GM21526 (cell line): ENCODE measurements around the gene NHSL1.
A peak's percentile ranks its signal among the peaks of the same experiment; 100 is the strongest.

Experiments
- ATAC-seq: cut with Tn5 transposase; IDR thresholded peaks from one replicate; pipeline ENCODE4 v1.9.1; 2021; ENCODE audit warnings: moderate library complexity; ENCODE audit not compliant: unreplicated experiment, low FRiP score

Gene NHSL1

DNA sequence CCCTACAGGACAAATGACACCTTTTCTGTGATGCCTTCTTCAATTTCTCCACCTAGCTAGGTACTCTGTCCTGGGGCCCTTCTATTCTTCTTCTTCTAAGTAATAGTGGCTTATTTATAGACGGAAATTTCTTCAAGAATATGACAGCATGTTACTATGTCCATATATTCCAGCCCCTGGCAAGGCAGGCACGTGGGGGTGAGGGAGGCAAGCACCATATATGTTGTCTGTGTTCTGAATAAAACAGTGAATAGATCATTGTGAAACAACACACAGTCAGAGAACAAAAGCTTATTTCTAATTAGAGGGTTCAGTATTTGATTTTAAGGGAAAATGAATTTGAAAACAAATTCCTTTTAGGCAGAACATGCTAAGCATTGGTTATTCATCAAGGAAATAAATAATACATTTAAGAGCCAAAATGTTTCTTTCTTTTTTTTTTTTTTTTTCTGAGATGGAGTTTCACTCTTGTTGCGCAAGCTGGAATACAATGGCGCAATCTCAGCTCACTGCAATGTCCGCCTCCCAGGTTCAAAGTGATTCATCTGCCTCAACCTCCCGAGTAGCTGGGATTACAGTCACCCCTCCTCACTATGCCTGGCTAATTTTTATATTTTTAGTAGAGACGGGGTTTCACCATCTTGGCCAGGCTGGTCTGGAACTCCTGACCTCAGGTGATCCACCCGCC, 89.1 kb downstream of the NHSL1 start:
- no peak for ATAC-seq

DNA sequence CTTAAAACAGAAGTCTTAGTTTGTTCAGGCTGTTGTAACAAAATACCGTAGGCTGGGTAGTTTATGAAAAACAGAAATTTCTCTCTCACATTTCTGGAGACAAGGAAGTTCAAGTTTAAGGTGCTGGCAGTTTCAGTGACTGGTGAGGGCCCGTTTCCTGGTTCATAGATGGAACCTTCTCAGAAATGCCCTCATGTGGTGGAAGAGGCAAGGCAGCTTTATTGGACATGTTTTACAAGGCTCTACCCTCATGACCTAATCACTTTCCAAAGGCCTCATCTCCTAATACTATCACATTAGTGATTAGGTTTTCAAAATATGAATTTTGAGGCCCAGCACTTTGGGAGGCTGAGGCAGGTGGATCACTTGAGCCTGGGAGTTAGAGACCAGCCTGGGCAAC, 92.9 kb downstream of the NHSL1 start:
- ATAC-seq = no peak

DNA sequence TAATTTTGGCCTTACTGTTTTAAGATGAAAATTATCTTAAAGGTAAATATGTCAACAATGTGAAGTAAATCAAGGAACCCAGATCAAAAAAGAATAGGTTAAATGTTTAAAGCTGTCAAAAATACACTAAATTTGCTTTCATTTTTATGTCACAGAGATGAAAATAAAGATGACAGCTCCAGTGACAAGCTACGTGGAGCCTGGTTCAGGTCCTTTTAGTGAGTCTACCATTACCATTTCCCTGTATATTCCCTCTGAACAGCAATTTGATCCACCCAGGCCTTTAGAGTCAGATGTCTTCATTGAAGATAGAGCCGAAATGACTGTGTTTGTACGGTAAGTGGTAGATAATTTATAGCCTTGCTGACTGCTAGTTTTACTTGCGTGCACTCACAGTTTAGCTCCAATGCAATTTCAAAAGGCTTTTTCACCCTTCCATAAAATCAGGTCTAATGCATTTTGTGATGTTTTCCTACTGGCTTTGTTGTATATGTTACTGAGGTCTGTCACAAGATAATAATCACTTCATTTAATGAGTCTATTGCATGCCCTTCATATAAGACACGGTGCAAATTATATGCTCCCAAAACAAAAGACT, 93.4 kb downstream of the NHSL1 start:
- no peak for ATAC-seq

DNA sequence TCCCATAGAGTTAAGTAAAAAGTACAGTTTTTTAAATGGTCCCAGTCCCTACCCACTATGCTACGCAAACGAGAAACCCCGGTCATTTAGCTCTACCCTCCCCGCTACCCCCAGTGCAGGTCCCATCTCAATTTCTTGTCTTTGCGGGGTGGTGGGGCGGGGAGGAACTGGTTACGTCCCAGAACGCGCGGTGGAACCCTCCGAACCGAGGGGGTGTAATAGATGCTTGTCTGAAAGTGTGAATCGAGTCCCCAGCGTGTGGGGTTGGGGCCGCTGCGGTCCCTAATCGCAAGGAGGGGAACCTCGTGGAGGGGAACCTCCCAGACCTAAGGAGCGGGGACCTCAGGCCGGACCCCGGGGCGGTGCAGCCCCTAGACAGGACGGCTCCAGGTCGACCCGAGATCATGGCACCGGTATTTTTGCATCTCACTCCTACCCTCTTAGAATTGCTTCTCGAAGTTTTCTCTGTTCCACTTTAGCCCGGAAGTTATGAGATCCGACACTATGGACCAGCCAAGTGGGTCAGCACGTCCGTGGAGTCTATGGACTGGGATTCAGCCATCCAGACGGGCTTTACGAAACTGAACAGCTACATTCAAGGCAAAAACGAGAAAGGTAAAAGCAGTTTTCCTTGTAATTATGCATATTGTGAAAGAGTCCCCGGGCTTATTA, 94.5 kb downstream of the NHSL1 start:
- ATAC-seq = no peak

DNA sequence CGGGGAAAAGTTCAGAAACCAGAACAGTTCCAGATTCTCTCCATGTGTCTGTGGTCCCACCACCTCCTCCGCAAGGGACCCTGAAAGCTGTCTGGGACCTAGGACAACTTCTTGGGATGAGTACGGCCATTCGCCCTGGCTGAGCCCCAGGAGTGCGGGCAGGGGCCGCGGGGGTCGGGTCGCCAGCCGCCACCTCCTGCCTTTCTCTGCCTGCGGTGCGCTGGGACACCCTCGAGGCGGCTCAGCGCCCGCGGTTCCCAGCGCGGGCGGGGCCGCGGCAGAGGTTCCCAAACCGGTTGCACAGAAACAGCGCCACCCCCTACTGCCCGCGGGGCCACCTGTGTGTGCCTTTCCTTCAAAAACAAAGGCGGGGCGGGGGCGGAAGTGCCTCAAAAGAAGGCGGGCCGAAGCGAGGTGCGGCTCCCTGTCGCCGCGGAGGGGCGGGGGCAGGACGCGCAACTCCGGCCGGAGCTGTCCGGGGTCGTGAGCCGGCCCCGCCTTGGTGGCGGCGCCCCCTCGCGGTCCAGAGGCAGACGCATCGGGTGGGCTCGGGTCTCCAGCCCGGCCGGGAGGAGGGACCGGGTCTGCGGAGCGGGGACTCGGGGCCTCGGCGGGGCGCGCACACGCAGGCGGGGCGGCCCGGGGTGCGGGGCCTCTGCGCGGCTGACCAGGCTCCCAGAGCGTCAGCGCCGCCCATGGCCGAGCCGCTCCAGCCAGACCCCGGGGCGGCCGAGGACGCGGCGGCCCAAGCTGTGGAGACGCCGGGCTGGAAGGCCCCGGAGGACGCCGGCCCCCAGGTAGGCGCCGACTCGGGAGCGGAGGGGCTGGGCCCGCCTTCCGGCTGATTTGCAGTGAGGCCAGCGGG, 95.3 kb downstream of the NHSL1 start, which contains the start of gene HEBP2:
Gene HEBP2, plus strand, starts transcription at position 423 of the 865 bp plus-strand sequence. Its CDS starts 273 bp downstream, at position 696.
- ATAC-seq = peak; percentile 84

DNA sequence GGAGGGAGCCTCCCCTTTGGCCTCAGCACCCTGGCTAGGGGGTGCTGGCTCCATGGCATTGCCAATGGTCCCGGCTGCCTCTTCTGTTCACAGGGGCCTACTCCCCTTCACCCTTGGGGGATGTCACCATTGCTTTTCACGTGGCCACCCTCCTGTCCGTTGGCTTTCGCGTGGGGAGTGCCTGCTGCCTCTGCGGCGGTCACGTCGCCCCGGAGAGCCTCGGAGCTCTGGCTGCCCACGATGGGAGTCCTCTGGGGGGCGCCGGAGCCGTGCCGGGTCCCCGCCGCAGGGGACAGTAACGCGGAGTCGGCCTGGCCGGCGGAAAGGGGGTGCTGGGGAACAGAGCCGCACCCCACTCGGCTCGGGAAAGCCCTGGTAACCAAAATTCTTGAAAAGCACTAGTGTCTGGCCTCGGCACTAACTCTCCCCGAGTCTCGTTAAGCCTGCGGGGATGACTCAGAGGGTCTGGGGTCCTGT, 95.9 kb downstream of the NHSL1 start:
- ATAC-seq = peak; percentile 11

DNA sequence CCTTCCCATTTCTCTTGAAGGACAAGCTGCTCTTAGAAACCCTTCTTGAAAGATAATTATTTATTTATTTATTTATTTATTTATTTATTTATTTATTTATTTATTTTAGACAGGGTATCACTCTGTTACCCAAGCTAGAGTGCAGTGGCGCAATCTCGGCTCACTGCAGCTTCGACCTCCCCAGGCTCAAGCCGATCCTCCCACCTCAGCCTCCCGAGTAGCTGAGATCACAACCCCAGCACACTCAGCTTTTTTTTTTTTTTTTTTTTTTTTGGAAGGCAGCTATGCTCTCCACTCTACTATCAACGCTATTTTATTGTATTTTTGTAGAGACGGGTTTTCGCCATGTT, 96.5 kb downstream of the NHSL1 start:
- ATAC-seq = no peak

DNA sequence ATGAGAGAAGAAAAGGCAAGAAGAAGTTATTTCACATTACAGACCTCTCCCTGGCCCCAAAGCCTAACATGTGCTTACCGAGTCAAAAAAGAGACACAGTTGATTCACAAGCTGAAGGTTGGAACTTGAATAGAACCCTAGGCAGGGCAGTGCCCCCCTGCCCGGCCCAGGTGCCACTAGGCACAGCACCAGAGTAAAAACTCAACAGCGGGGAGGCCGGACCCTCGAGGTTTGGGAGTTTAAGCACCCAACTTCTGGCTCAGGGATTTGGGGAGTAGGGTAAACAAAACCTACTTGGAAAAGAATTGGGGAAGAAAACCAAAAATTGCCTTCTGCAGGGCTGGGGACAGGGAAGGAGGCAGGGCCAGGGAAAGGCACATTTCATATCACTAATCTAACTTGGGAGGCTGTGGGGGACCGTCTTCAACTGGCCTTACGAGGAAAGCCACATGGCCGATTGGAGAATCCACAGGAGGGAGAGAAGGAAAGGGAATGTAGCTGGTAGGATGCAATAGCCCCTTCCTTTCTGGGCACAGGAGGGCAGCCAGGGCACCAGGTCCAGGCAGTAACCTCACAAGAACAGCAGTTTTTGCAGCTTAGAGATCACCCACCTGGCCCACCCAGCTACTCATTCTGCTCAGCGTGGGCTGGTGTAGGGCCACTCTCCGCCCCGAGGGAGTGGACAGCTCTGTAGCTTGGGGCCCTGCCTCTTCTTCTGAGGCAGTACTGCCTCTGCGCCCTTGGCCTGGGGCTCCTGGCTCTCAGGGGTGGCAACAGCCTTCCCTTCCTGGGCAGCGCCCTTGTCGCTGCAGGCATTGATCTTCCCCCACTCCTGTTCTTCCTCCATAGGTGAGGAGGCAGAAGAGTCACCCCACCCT, 97.1 kb downstream of the NHSL1 start:
- ATAC-seq = no peak

DNA sequence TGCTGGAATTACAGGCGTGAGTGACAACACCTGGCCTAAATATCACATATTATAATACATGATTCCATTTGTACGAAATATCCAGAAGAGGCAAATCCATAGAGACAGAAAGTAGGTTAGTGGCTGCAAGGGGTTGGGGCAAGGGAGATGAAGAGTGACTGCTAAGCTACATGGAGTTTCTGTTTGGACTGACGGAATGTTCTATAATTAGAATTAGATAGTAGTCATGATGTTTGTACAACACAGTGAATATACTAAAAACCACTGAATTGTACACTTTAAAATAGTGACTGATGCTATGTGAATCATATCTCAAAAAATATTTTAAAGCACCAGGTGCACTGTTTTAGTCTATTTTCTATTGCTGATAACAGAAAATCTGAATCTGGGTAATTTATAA, 99.0 kb downstream of the NHSL1 start:
- ATAC-seq = no peak

DNA sequence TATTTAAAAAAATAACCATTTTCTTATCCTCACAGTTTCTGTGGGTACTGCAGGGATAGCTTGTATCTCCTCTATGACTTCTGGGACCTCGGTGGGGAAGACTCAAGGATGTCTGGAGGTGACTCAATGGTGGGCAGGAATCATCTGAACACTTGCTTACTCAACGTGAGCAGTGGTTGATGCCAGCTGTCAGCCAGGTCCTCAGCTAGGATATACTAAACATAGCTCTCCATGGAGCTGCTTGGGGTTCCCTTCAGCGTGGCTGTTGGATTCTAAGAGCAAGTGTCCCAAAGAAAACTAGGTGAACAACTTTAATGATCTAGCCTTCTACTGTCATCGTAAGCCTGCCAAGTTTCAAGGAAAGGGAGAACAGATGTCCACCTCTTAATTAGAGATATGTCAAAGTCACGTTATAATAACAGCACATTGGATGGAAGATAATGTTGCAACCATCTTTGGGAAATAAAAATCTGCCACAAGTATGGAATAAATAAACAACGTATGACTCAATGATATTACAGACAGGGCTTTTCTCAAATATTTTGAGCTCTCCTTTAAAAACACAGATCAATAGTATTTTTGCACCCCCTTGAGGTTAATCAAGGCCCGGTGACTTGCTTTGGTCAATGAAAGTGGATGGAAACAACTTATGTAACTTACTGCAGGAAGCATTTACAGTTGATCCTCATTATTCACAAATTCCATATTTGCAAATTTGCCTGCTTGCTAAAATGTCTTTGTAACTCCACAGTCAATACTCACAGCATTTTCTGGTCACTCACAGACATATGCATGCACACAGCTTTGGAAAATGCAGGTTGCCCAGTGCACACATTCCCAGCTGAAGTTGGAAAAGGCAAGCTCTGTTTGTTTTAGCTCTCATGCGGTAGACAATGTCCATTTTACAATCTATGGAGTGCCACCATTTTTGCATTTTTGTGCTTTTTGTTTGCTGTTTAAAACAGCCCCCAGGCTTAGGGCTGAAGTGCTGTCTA, 101.9 kb downstream of the NHSL1 start:
- no peak for ATAC-seq

DNA sequence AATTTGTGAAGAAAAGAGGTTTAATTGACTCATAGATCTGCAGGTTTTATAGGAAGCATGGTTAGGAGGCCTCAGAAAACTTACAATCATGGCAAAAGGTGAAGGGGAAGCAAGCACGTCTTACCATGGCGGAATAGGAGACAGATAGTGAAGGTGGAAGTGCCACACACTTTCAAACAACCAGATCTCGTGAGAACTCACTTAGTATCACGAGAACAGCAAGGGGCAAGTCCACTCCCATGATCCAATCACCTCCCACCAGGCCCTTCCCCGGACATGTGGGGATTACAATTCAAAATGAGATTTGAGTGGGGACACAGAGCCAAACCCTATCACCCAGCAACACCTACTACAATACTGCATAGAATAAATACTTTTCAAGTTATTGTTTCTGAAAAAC, 102.6 kb downstream of the NHSL1 start:
- ATAC-seq = no peak

DNA sequence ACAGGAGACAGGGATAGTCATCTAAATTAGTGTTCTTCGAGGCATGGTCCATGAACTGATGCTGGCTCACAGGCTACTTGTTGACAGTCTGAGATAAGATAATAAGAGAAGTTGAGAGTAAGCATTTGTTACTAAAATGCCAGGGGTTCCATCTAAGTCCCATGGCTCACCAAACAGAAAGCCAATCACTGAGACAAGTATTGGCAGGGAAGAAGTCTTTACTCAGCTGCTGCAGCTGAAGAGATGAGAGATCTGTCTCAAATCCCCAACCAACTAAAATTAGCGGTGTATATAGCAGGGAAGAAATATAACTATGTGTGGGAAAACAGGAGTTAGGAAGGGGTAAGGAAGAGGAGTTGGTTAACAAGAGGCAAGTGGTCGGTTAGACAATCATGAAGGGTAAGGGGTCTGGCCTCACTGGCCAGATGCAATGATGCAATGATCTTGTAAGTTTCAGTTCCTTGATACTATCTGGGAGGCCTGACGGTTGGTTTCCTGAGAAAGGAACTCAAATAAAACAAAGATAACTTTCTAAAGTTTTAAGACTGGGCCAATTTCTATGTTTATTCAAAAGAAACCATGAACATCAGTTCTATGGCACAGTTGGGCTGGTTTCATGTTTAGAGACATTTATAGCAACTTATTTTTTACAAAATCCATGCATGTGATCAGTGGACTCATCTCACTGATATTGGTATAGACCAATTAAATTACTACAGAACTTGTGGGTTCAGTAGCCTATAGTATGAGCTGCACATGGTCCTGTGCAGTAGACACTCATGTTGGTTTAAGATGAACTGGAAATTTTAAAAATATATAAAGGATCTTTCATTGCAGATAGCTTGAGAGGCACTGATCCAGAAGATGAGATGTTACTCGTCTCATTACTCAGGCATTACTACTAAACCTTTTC, 105.2 kb downstream of the NHSL1 start:
- ATAC-seq = no peak

DNA sequence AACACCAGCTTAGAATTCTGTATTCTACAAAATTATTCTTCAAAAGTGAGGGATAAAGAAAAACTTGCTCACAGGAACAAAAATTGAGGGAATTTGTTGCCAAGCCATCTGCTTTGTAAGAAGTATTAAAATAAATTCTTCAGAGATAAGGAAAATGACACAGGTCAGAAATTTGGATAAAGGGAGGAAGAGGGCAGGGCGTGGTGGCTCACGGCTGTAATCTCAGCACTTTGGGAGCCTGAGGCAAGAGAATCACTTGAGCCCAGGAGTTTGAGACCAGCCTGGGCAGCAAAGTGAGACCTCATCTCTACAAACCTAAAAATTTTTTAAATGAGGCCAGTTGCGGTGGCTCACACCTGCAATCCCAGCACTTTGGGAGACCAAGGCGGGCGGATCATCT, 109.7 kb downstream of the NHSL1 start:
- no peak for ATAC-seq

DNA sequence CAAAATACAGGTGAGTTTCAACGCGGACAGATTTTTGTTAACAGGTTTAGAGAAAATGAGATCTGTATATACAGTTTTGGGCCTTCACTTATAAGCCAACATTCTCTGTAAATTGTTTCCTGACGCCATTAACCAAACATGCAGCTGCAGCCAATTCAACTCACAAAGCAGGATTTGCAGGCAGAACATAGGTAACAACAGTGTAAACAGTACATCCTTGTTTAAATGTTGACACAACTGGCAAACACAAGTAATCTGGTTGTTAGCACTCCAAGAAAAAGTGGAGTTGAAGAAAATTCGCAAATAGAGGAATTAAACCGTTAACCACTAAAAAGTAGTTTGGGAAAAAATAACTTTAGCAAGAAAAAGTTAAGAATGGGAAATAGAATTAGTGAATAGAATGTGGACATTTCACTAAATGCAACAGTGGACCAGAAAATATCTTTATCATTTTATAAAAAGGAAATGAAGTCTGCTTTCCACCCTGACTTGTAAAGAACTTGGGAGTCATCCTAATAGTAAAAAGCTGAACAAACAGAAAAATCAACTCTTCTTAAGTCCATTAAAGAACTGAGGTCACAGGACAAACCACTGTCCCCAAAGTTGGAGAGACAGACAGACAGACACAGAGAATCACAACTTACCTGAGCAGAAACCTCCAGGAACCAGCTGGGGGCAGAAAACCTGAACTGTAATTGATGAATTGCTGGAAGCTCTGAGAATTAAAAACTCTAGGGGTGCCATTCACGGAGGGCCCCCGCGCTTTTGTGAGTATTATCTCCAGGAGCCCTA, 111.5 kb downstream of the NHSL1 start:
- no peak for ATAC-seq

DNA sequence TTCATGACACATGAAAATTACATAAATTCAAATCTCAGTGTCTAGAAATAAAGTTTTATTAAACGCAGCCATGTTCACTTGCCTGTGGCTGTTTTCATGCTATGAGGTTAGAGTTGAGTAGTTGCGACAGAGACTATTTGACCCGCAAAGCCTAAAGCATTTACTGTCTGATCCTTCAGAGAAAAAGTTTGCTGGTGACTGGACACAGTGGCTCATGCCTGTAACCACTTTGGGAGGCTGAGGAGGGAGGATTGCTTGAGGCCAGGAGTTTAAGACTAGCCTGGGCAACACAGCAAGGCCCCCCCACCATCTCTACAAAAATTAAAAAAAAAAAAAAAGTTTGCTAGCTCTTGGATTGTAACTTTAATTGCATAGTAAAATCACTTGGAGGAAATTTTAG, 112.4 kb downstream of the NHSL1 start:
- ATAC-seq = no peak

DNA sequence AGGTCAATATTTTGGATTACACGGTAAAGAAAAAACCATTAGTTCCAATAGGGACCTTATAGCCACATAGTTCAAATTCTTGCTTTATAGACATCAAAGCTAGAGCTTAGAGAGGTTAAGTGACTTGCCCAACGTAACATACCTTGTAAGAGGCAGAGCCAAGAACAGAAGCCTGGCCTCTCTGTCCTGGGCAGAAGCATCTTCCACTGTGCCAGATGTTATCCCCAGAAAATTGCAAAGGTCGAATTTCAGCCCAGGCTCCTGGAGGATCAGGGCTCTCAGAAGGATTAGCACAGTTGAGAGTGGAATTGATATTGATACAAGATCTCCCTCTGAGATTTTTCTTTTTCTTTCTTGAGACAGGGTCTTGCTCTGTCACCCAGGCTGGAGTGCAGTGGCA, 115.5 kb downstream of the NHSL1 start:
- no peak for ATAC-seq
